RWPE2 (cell line): ENCODE results near the gene OCRL.
"Not testable (repeated sequence)": the region's sequence is repeated elsewhere in the genome, so short reads cannot be mapped to it uniquely, and the experiment has no call there.

Experiments
- ATAC-seq: fragments of 200-7000 bp; cut with Tn5 transposase; 3 replicates; pipeline ENCODE4 v1.9.1; 2021; ENCODE audit warnings: low read depth
- DNase-seq: peaks from one replicate; pipeline ENCODE4 v3.0.0-alpha.2; 2020; ENCODE audit warnings: low spot score
- H3K27ac ChIP-seq: fragments of 450-650 bp; 2 replicates; pipeline ENCODE4 v1.5.1; 2017; ENCODE audit warnings: mild to moderate bottlenecking; ENCODE audit not compliant: poor library complexity, severe bottlenecking
- H3K27me3 ChIP-seq: fragments of 250-450 bp; sonication (Bioruptor Pico); 2 replicates; pipeline ENCODE4 v1.5.1; 2021; ENCODE audit warnings: mild to moderate bottlenecking, moderate library complexity; ENCODE audit not compliant: insufficient read depth, poor library complexity, severe bottlenecking
- H3K36me3 ChIP-seq: fragments of 250-450 bp; sonication (Bioruptor Pico); 2 replicates; pipeline ENCODE4 v1.5.1; 2020; ENCODE audit warnings: low read depth, mild to moderate bottlenecking, moderate library complexity
- H3K4me1 ChIP-seq: fragments of 250-450 bp; sonication (Bioruptor Pico); 2 replicates; pipeline ENCODE4 v1.5.1; 2021; ENCODE audit warnings: mild to moderate bottlenecking, moderate library complexity; ENCODE audit not compliant: insufficient read depth, poor library complexity, severe bottlenecking
- H3K4me3 ChIP-seq: fragments of 250-450 bp; sonication (Bioruptor Pico); 2 replicates; pipeline ENCODE4 v1.5.1; 2021; ENCODE audit warnings: mild to moderate bottlenecking, moderate library complexity; ENCODE audit not compliant: severe bottlenecking
- H3K9me3 ChIP-seq: fragments of 250-450 bp; sonication (Bioruptor Pico); 2 replicates; pipeline ENCODE4 v1.5.1; 2021; ENCODE audit warnings: mild to moderate bottlenecking, moderate library complexity; ENCODE audit not compliant: severe bottlenecking
- CTCF ChIP-seq: fragments of 450-650 bp; IDR thresholded peaks from one replicate; pipeline ENCODE4 v1.5.1; 2017; ENCODE audit warnings: mild to moderate bottlenecking, moderate library complexity; ENCODE audit not compliant: poor library complexity, severe bottlenecking

Gene OCRL

GRCh38 chrX:129544780-129545179 is 4.7 kb downstream of the OCRL start:
- ATAC-seq: no peak
- H3K36me3 ChIP-seq: peaks cover 9% of the 10 kb centered on the region
- TF ChIP-seq CTCF: no peak
- H3K9me3 ChIP-seq: no peaks in the 10 kb centered on the region
- H3K4me1 ChIP-seq: no peaks in the 10 kb centered on the region
- H3K27ac ChIP-seq: no peak overlapping the region
- no peak for DNase-seq
- no peaks in the 10 kb centered on the region for H3K27me3 ChIP-seq
- no peak overlapping the region for H3K4me3 ChIP-seq

- Histone ChIP-seq H3K4me3 (no peak overlapping the region), H3K27me3 (no peaks in the 10 kb centered on the region), H3K4me1 (no peaks in the 10 kb centered on the region), H3K9me3 (no peaks in the 10 kb centered on the region), H3K36me3 (peaks cover 10% of the 10 kb centered on the region), H3K27ac (no peak overlapping the region)
- ATAC-seq (no peak), DNase-seq (no peak)
- TF ChIP-seq CTCF: no peak
Measured at GRCh38 chrX:129545408-129545807, 5.3 kb downstream of the OCRL start.

GRCh38 chrX:129549124-129549523 is 9.1 kb downstream of the OCRL start:
- ATAC-seq (no peak), DNase-seq (no peak)
- Histone ChIP-seq H3K27ac (no peak overlapping the region), H3K9me3 (no peaks in the 10 kb centered on the region), H3K4me1 (no peaks in the 10 kb centered on the region), H3K36me3 (peaks cover 10% of the 10 kb centered on the region), H3K4me3 (no peak overlapping the region), H3K27me3 (no peaks in the 10 kb centered on the region)
- no peak for TF ChIP-seq CTCF

GRCh38 chrX:129553619-129554288 is 13.7 kb downstream of the OCRL start:
- ATAC-seq: no peak
- H3K4me1 ChIP-seq: no peaks in the 10 kb centered on the region
- TF ChIP-seq CTCF: no peak
- DNase-seq: no peak
- H3K27ac ChIP-seq: no peak overlapping the region
- H3K9me3 ChIP-seq: no peaks in the 10 kb centered on the region
- H3K27me3 ChIP-seq: no peaks in the 10 kb centered on the region
- peaks cover 14% of the 10 kb centered on the region for H3K36me3 ChIP-seq
- no peak overlapping the region for H3K4me3 ChIP-seq

DNA sequence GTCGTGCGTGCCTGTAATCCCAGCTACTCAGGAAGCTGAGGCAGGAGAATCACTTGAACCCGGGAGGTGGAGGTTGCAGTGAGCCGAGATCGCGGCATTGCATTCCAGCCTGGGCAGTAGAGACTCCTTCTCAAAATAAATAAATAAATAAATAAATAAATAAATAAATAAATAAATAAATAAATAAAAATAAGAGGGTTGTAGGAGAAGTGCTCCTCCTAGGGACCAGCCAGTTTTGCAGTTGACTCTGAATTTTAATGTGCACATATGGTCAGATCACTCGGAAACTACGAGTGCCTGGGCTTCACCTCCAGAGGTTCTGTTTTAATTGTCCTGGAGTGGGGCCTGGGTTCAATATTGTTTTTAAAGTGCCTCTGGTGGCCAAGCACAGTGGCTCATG is 14.8 kb downstream of the OCRL start:
- peaks cover 17% of the 10 kb centered on the region for H3K36me3 ChIP-seq
- ATAC-seq, DNase-seq, H3K9me3 ChIP-seq, H3K4me1 ChIP-seq, H3K4me3 ChIP-seq, H3K27me3 ChIP-seq, H3K27ac ChIP-seq: not testable (repeated sequence)
